ENCODE data around the gene INPP5E. TPM values are rescaled to one million over a fixed set of nuclear protein-coding genes. Genes with fewer than 3 reads are reported as not detected.

Gene INPP5E
- total RNA-seq, 2 donors from 2014 or later: 6.4 to 9.1 TPM

DNA sequence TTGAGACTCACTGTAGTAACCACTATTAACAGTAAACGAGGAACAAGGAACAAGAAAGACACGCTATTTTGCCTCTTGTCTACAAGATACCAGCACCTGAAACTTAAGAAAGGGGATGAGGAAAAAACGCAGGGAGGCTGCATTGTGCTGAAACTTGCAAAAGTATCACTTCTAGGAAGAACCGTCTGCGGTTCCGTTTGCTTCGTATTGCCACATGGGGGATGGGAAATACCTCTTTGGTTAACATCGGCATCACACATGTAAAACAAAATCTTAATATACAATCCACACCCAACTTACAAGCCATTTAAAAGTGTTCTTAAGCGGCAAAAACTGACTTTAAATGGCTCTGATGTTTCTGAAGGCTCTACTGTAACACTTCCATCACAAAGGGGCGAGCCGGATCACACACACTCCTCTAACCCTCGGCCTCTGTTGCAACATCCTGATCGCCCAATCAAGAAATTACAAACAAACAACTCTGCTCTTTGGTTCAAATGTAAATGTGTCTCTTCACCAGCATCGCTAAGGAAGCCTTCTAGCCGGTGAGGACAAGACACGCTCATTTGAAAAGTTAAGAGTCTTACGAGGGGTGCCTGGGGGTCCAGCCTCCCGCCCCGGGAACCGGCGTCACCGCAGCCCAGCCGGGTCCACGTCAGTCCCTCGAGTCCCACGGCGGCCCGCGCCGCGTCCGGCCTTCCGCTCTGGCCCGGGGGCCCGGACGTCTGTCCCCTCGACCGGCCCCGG lies 42.6 kb upstream of the INPP5E start:
- Histone ChIP-seq H3K27ac (peak overlapping the region; percentile 99), H3K27me3 (no peaks in the 10 kb centered on the region), H3K4me1 (peaks cover 0 to 25% of the 10 kb centered on the region in 2 donors), H3K9me3 (no peaks in the 10 kb centered on the region), H3K4me3 (peak overlapping the region; percentile 97 to 99), H3K36me3 (peaks cover 3% of the 10 kb centered on the region)
- no peak for DNase-seq (ENCODE audit: low spot score)
- TF ChIP-seq, protein P1, sequence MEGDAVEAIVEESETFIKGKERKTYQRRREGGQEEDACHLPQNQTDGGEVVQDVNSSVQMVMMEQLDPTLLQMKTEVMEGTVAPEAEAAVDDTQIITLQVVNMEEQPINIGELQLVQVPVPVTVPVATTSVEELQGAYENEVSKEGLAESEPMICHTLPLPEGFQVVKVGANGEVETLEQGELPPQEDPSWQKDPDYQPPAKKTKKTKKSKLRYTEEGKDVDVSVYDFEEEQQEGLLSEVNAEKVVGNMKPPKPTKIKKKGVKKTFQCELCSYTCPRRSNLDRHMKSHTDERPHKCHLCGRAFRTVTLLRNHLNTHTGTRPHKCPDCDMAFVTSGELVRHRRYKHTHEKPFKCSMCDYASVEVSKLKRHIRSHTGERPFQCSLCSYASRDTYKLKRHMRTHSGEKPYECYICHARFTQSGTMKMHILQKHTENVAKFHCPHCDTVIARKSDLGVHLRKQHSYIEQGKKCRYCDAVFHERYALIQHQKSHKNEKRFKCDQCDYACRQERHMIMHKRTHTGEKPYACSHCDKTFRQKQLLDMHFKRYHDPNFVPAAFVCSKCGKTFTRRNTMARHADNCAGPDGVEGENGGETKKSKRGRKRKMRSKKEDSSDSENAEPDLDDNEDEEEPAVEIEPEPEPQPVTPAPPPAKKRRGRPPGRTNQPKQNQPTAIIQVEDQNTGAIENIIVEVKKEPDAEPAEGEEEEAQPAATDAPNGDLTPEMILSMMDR (IDR thresholded peaks at IDR 0.05): no peak

DNA sequence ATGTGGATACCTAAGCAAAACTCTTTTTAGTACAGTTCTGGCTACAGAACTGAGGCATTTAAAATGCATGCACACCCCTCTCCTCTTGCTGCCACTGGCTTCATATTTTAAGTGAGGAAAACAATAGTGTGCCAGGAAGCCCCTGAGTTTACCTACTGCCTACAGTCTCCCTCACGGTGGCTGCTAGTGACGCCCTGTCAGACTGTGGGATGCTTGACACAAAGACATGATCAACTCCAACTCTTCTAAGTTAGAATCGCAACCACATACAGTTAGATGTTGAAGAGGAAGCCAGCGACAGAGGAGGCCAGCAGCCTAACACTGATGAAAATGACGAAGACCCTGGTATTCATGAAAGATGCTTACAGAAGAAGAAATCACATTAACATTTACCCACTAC lies 41.9 kb upstream of the INPP5E start:
- Histone ChIP-seq H3K27ac (no peak overlapping the region), H3K9me3 (no peaks in the 10 kb centered on the region), H3K4me1 (peaks cover 0 to 25% of the 10 kb centered on the region in 2 donors), H3K36me3 (peaks cover 10% of the 10 kb centered on the region), H3K27me3 (no peaks in the 10 kb centered on the region), H3K4me3 (peak overlapping the region; percentile 97 to 99)
- no peak for DNase-seq (ENCODE audit: low spot score)
- TF ChIP-seq, protein P1 (IDR thresholded peaks at IDR 0.05): no peak

DNA sequence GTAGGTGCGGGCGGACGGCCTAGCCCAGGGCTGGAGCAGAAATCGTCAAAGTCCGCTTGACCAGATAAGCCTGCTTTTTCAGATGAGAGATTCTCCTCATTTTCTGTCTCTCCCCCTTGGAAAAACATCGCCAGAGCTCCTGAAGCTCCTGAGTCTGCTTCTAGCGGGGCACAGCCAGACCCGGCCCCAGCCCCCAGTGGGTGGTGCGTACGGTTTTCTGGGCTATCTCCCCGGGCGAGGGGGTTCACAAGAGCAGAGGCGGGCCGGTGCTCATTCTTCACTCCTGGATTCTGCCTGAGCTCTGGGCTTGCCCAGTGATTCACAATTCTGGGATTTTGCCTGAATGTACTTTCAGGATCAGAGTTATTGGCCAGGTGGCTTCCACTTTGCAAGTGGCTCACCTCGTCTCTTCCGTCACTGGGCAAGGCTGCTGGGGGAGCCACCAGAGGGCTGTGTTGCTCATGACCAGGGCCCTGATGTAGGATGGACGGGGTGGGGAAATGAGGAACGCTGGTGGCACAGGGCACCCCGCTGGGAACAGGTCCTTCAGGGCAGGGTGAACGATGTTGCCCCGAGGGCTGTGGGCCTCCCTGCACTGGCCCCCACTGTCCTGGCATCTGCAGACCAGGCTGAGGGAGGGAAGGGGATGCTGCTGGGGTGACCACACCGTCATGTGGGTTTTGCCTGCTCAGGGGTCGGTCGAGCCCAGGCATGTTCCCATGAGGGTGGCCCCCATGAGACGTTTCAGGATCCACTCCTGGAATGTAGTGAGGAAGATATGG lies 36.9 kb upstream of the INPP5E start:
- H3K4me1 ChIP-seq: peaks cover 0 to 5% of the 10 kb centered on the region in 2 donors
- H3K27ac ChIP-seq: no peak overlapping the region
- TF ChIP-seq, protein P1 (IDR thresholded peaks at IDR 0.05): no peak
- H3K36me3 ChIP-seq: peaks cover 54% of the 10 kb centered on the region
- no peak for DNase-seq (ENCODE audit: low spot score)
- H3K4me3 ChIP-seq: no peak overlapping the region
- no peaks in the 10 kb centered on the region for H3K27me3 ChIP-seq
- H3K9me3 ChIP-seq: no peaks in the 10 kb centered on the region

DNA sequence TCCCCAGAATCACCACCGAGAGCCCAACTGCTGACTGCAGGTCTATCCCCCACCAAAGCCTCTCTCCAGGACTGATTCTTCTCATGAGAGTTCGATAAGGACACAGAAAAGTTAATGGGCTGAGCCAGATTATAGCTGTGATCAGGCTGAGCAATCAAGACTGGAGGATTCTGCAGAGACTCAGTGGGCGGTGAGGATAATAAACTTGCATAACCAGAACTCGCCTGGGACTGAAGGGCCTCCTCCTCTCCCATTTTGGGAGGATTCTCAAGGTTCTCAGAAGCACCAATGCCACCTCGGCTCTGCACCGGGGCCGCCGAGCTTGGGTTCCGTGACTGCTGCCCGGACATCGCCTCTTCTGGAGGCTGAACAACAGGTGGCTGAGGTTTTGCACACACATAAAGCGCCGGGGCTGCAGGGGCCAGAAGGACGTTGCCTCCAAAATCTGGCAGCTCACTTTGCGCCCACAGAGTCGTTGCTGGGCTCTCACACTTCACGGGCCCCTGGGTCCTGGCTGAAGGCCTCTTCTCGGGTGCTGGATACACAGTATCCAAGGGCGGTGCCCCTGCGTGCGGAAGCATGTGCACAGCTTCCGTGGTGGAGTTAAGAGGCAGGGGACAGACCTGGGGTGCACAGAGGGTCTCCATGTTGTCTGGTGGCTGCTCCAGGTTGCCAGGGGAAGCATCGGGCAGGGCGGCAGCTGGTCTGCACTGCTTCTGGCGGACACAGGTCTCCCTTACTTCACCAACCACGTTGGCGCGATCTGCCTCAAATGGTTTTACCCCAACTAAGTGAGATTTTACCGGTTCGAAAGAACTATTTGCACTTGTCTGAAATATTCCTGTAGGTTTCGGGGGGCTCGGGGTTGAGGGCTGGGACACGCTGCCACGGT lies 35.6 kb upstream of the INPP5E start:
- Histone ChIP-seq H3K27ac (no peak overlapping the region), H3K4me1 (no peaks in the 10 kb centered on the region), H3K36me3 (peaks cover 67% of the 10 kb centered on the region), H3K4me3 (no peak overlapping the region), H3K27me3 (no peaks in the 10 kb centered on the region), H3K9me3 (no peaks in the 10 kb centered on the region)
- no peak for DNase-seq (ENCODE audit: low spot score)
- TF ChIP-seq, protein P1 (IDR thresholded peaks at IDR 0.05): no peak

DNA sequence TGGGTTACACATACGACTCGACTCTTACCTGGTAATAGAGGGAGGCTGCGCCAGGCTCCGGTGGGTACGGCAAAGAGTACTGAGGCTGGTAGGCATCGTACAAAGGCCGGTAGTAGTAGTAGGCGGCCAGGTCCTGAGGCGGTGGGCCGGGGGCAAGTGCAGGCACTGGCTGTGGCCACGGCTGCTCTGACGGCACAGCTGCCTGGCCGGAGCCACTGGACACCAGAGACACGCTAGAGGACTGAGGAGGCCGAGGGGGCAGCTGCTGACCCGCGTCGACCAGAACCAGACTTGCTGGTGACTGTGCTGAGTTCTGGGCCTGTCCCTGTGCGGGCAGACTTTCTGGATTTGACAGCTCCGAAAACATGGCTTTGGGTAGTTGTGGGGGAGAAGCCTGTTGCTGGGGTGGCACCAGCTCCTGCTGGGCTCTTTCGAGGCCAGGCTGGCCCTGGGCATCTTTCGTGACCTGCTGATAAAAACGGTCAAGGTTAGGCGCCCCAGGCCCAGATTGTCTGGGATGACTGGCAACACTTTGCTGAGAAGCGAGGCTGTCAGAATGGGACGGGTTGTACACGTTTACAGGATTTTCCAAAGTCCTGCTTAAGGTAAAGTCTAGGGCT lies 34.5 kb upstream of the INPP5E start:
- TF ChIP-seq, protein P1 (IDR thresholded peaks at IDR 0.05): no peak
- peaks cover 78% of the 10 kb centered on the region for H3K36me3 ChIP-seq
- no peak overlapping the region for H3K27ac ChIP-seq

More for the DNA sequence above, 34.5 kb upstream of the INPP5E start:
- DNase-seq (ENCODE audit: low spot score): no peak
- Histone ChIP-seq H3K27me3 (no peaks in the 10 kb centered on the region), H3K4me3 (no peak overlapping the region), H3K9me3 (no peaks in the 10 kb centered on the region), H3K4me1 (no peaks in the 10 kb centered on the region)
